Measurements from ENCODE around the gene DNAJC22. TPM values are rescaled to one million over a fixed set of nuclear protein-coding genes. Genes with fewer than 3 reads are reported as not detected.

DNAJC22 gene
- total and polyA plus RNA-seq, 9 of the 15 experiments (the other 6 are each of a cell fraction or from before 2014, with no cell fraction given): 0.10 to 1.2 (median 0.47) TPM

GRCh38 chr12:49332441-49332861 is 14.2 kb upstream of the DNAJC22 start:
- intact Hi-C loops (cut with micrococcal nuclease): no loop called here
- ATAC-seq (no peak), FAIRE-seq (no peak), DNase-seq (ENCODE audit: extremely low read depth in 1 of 4, low spot score in 3 of 4) (no peak)
- Histone ChIP-seq H3K9ac (ENCODE audit: insufficient read depth in 1 of 2, low read depth in 2 of 2, low read length in 2 of 2) (no peak overlapping the region), H4K20me1 (replicated peaks; ENCODE audit: control insufficient read depth, insufficient read depth, low read length) (no peaks in the 10 kb centered on the region), H3K4me3 (no peak overlapping the region), H3K4me1 (replicated peaks in 1 of 2; ENCODE audit: control insufficient read depth in 2 of 2, insufficient read depth in 2 of 2, low read length in 2 of 2) (peaks cover 2 to 31% of the 10 kb centered on the region in 2 experiments; a peak in 4 of 5 replicates), H3K9me1 (ENCODE audit: control insufficient read depth, insufficient read depth, low read length) (peaks cover 3% of the 10 kb centered on the region), H2AFZ (ENCODE audit: low read depth, low read length) (no peak overlapping the region), H3K4me2 (ENCODE audit: insufficient read depth, low read length) (no peak overlapping the region), H3K27me3 (ENCODE audit: control insufficient read depth in 2 of 2, insufficient read depth in 2 of 2, low read length in 2 of 2) (no peaks in the 10 kb centered on the region), H3K27ac (ENCODE audit: extremely low read depth, low read depth, low read length) (no peak overlapping the region), H3K36me3 (ENCODE audit: control insufficient read depth, insufficient read depth, low read length) (peaks cover 38% of the 10 kb centered on the region; the same call in 2 of the 3 replicates), H3K79me2 (ENCODE audit: control insufficient read depth, insufficient read depth, low read length) (no peaks in the 10 kb centered on the region), H3K9me3 (replicated peaks; ENCODE audit: control insufficient read depth, insufficient read depth, low read depth, low read length) (no peaks in the 10 kb centered on the region)
- ChIA-PET POLR2A (interaction anchor here (0.5 to 2.4 kb wide), 6 partner anchors 10 to 244 kb away, joined by 3 to 32 read pairs (median 4); partner anchors contain the start of genes PRPH and TROAP), CTCF (ENCODE audit: low intra/inter-chr PET ratio) (interaction anchor here (1.5 to 1.6 kb wide), 2 partner anchors 10 to 24 kb away, joined by 9 to 11 read pairs; no protein-coding TSS in a partner anchor)
- WGBS (ENCODE audit: insufficient coverage, low coverage, missing lambda C conversion rate): 80% methylated on average over 15 of the region's 17 CpGs
- TF ChIP-seq KLF6 (CRISPR knock-in tag; IDR thresholded peaks at IDR 0.05; ENCODE audit: borderline replicate concordance) (no peak), ZNF212 (CRISPR knock-in tag; IDR thresholded peaks at IDR 0.05) (no peak), GTF2A2 (tag; IDR thresholded peaks at IDR 0.05) (no peak), NUFIP1 (IDR thresholded peaks at IDR 0.05; ENCODE audit: partially characterized antibody) (no peak), ZKSCAN3 (CRISPR knock-in tag; IDR thresholded peaks at IDR 0.05) (no peak), ZNF347 (CRISPR knock-in tag; IDR thresholded peaks at IDR 0.05; ENCODE audit: low read depth) (no peak), ZNF431 (CRISPR knock-in tag; IDR thresholded peaks at IDR 0.05) (no peak)
- TF ChIP-seq, protein P1, sequence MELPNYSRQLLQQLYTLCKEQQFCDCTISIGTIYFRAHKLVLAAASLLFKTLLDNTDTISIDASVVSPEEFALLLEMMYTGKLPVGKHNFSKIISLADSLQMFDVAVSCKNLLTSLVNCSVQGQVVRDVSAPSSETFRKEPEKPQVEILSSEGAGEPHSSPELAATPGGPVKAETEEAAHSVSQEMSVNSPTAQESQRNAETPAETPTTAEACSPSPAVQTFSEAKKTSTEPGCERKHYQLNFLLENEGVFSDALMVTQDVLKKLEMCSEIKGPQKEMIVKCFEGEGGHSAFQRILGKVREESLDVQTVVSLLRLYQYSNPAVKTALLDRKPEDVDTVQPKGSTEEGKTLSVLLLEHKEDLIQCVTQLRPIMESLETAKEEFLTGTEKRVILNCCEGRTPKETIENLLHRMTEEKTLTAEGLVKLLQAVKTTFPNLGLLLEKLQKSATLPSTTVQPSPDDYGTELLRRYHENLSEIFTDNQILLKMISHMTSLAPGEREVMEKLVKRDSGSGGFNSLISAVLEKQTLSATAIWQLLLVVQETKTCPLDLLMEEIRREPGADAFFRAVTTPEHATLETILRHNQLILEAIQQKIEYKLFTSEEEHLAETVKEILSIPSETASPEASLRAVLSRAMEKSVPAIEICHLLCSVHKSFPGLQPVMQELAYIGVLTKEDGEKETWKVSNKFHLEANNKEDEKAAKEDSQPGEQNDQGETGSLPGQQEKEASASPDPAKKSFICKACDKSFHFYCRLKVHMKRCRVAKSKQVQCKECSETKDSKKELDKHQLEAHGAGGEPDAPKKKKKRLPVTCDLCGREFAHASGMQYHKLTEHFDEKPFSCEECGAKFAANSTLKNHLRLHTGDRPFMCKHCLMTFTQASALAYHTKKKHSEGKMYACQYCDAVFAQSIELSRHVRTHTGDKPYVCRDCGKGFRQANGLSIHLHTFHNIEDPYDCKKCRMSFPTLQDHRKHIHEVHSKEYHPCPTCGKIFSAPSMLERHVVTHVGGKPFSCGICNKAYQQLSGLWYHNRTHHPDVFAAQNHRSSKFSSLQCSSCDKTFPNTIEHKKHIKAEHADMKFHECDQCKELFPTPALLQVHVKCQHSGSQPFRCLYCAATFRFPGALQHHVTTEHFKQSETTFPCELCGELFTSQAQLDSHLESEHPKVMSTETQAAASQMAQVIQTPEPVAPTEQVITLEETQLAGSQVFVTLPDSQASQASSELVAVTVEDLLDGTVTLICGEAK (IDR thresholded peaks at IDR 0.05): no peak
- TF ChIP-seq, protein P1 (CRISPR knock-in tag; IDR thresholded peaks at IDR 0.05): no peak
- BruUV-seq (replicated peaks): no TSS peak
- in situ Hi-C loops (cut with MboI): no loop called here
